ENCODE results near the gene L3MBTL4. TPM values are rescaled to one million over a fixed set of nuclear protein-coding genes. Genes with fewer than 3 reads are reported as not detected.

Gene L3MBTL4
- total and polyA plus RNA-seq, 9 donors, result 4.2 to 79.1 (median 23.7) TPM

GRCh38 chr18:6069103-6069502 is 345.6 kb downstream of the L3MBTL4 start:
- no peak overlapping the region for H3K27ac ChIP-seq
- H3K4me3 ChIP-seq, result no peak overlapping the region
- no peaks in the 10 kb centered on the region for H3K4me1 ChIP-seq (ENCODE audit: insufficient read depth)
- H3K36me3 ChIP-seq, result no peaks in the 10 kb centered on the region
- 73 to 87% (median 83%) methylated on average over 3 of the region's 3 CpGs for WGBS, 3 donors
- TF ChIP-seq EP300 (IDR thresholded peaks at IDR 0.05), result no peak
- TF ChIP-seq POLR2A (IDR thresholded peaks at IDR 0.05), result no peak
- no peak for TF ChIP-seq CTCF (IDR thresholded peaks at IDR 0.05)
- no peaks in the 10 kb centered on the region for H3K9me3 ChIP-seq
- no peaks in the 10 kb centered on the region for H3K27me3 ChIP-seq
- intact Hi-C loops (cut with DNase I), result no loop called here
- no peak for DNase-seq

DNA sequence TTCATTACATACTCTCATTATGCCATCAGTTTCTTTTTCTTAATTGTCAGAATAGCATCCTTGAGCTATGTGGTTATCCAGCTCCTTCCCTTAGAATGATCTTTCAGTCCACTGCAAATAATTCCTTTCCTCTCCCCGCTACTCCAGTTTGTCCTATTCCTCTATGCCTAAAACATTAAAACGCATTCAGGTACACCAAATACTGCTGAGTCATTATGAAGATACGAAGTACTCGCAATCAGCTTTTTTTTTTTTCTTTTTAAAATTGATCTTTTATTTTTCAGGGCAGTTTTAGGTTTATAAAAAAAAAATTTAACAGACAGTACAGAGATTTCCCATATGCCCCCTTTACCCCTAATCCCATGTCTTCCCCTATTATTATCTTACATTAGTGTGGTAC is 354.6 kb downstream of the L3MBTL4 start:
- DNase-seq, result no peak
- 94% methylated on average over 4 of the region's 4 CpGs for WGBS, 3 donors
- Histone ChIP-seq H3K9me3 (no peaks in the 10 kb centered on the region), H3K4me3 (no peak overlapping the region), H3K36me3 (no peaks in the 10 kb centered on the region), H3K27ac (no peak overlapping the region), H3K4me1 (ENCODE audit: insufficient read depth) (no peaks in the 10 kb centered on the region), H3K27me3 (no peaks in the 10 kb centered on the region)
- TF ChIP-seq CTCF (IDR thresholded peaks at IDR 0.05) (no peak), POLR2A (IDR thresholded peaks at IDR 0.05) (no peak), EP300 (IDR thresholded peaks at IDR 0.05) (no peak)
- intact Hi-C loops (cut with DNase I), result no loop called here

DNA sequence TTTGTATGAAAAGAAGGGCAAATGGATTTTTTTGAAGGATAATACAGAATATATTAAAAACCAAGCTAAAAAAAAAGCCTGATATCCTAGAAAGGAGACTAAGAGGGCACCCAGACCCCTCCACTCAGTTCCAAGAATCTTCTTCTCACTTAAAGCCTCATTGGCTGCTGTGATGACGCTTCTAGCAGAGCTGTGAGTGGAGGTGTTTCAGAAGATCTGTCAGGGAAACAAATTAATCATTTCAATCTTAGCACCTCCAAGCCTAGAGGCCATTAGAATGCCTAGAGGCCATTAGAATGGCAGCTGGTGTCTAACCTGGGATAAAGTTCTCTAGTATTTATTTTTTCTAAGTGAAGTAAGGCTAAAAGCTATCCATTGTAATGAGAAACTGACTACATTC is 355.2 kb downstream of the L3MBTL4 start:
- no peaks in the 10 kb centered on the region for H3K36me3 ChIP-seq
- 84 to 91% (median 90%) methylated on average over 1 of the region's 1 CpG for WGBS, 3 donors
- H3K4me3 ChIP-seq, result no peak overlapping the region
- H3K4me1 ChIP-seq (ENCODE audit: insufficient read depth), result no peaks in the 10 kb centered on the region
- no peaks in the 10 kb centered on the region for H3K27me3 ChIP-seq
- intact Hi-C loops (cut with DNase I), result no loop called here
- DNase-seq, result no peak
- no peak overlapping the region for H3K27ac ChIP-seq
- TF ChIP-seq CTCF (IDR thresholded peaks at IDR 0.05) (no peak), POLR2A (IDR thresholded peaks at IDR 0.05) (no peak), EP300 (IDR thresholded peaks at IDR 0.05) (no peak)
- no peaks in the 10 kb centered on the region for H3K9me3 ChIP-seq

GRCh38 chr18:6058941-6059340 is 355.8 kb downstream of the L3MBTL4 start:
- no peaks in the 10 kb centered on the region for H3K4me1 ChIP-seq (ENCODE audit: insufficient read depth)
- WGBS, 3 donors, result 51 to 61% (median 52%) methylated on average over 6 of the region's 6 CpGs
- H3K27ac ChIP-seq, result no peak overlapping the region
- no peaks in the 10 kb centered on the region for H3K9me3 ChIP-seq
- H3K4me3 ChIP-seq, result no peak overlapping the region
- intact Hi-C loops (cut with DNase I), result no loop called here
- TF ChIP-seq EP300 (IDR thresholded peaks at IDR 0.05) (no peak), CTCF (IDR thresholded peaks at IDR 0.05) (no peak)
- no peaks in the 10 kb centered on the region for H3K36me3 ChIP-seq
- no peaks in the 10 kb centered on the region for H3K27me3 ChIP-seq
- no peak for DNase-seq

- Histone ChIP-seq H3K4me1 (ENCODE audit: insufficient read depth) (no peaks in the 10 kb centered on the region), H3K27ac (no peak overlapping the region), H3K27me3 (no peaks in the 10 kb centered on the region), H3K9me3 (no peaks in the 10 kb centered on the region), H3K4me3 (no peak overlapping the region), H3K36me3 (no peaks in the 10 kb centered on the region)
- TF ChIP-seq CTCF (IDR thresholded peaks at IDR 0.05) (no peak), POLR2A (IDR thresholded peaks at IDR 0.05) (no peak), EP300 (IDR thresholded peaks at IDR 0.05) (no peak)
- WGBS, 3 donors, result 7 to 24% (median 16%) methylated on average over 3 of the region's 3 CpGs
- no peak for DNase-seq
- intact Hi-C loops (cut with DNase I), result no loop called here
Observed at GRCh38 chr18:6057604-6058003, 357.1 kb downstream of the L3MBTL4 start.
